ENCODE data around the gene GNAT1.

- TF ChIP-seq CTCF (IDR thresholded peaks at IDR 0.05) (no peak), POLR2AphosphoS5 (IDR thresholded peaks at IDR 0.05) (no peak), POLR2A (IDR thresholded peaks at IDR 0.05) (no peak), EP300 (IDR thresholded peaks at IDR 0.05) (no peak)
These were observed 30.2 kb downstream of the GNAT1 start for GRCh38 chr3:50221411-50222168.
